ENCODE results near the gene JADE3.
"Not testable (repeated sequence)": the region's sequence is repeated elsewhere in the genome, so short reads cannot be mapped to it uniquely, and the experiment has no call there.

Gene JADE3

DNA sequence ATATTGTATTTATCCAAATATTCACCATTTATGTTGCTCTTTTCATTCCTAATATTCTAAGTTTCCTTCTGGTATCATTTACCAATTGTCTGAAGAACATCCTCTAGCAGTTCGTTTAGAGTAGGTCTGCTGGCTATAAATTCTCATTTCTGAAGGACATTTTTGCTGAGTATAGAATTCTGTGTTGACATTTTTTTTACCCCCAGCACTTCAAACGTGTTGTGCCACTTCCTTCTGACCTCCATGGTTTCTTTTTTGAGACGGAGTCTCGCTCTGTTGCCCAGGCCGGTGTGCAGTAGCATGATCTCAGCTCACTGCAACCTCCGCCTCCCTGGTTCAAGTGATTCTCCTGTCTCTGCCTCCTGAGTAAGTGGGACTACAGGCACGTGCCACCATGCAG is 26.4 kb downstream of the JADE3 start:
- no peak for DNase-seq

DNA sequence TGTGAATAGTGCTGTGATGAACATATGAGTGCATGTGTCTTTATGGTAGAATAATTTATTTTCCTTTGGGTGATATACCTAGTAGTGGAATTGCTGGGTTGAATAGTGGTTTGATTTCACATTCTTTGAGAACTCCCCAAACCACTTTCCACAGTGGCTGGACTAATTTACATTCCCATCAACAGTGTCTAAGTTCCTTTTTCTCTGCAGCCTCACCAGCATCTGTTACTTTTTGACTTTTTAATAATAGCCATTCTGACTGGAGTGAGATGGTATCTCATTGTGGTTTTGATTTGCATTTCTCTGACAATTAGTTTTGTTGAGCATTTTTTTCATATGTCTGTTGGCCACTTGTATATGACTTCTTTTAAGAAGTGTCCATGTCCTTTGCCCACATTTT is 29.1 kb downstream of the JADE3 start:
- no peak for DNase-seq

DNA sequence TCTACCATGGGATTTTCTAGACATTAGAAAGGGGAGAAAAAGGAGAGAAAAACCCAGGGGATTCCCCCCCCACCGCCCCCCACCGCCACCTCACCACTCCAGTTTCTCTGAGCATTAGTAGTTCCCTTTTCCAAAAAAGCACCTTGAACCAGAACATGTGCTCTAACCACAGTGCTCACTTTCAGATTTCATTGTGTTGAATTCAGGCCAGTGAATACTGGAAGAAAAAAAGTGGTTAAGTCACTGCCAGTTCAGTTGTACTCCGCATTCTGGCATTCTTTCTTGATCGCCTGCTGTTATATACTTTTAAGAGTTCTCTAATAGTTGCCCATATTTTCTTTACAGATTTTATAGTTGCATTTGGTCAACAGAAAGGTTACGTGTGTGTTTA is 40.9 kb downstream of the JADE3 start:
- no peak for DNase-seq

DNA sequence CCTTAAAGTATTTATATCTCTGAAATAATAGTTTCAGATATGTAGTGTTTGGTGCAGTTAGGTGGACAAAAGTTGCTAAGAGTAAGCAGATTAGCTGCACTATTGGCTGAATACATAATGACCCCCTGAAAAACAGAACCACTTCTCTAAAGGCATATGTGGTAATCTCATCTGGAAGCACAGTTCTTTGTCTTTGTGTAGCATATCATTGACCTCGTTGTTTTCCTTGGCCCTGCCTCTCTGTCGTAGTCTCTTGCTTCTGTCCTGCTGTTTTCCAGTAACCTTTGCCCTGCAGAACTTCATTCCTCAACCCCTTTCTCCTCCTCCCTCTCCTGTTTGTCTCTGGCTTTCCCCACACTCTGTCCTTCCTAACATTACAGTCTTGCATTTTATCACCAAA is 41.4 kb downstream of the JADE3 start:
- no peak for DNase-seq

DNA sequence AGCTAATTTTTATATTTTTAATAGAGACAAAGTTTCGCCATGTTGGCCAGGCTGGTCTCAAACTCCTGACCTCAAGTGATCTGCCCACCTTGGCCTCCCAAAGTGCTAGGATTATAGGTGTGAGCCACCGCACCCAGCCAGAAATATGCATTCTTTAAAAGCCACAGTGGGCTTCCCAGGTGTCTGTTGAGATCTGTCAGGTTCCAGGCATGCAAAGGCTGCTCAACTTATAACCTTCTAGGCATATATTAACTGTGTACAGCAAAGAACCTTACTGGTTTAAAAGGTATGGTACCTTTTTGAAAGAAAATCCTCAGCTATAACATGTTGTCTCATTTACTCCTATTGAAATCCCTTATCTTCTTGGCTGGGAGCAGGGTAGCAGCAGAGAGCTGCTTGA is 42.5 kb downstream of the JADE3 start:
- no peak for DNase-seq

DNA sequence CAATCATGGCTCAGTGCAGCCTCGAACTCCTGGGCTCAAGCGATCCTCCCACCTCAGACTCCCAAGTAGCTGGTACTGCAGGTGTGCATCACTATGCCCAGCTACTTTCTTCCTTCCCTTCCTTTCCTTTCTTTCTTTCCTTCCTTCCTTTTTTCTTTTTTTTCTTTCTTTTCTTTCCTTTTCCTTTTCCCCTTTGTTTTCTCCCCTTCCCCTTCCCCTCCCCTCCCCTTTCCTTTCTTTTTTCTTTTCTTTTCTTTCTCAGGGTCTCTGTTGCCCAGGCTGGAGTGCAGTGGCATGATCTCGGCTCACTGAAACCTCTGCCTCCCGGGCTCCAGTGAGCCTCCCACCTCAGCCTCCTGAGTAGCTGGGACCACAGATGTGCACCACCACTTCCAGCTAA is 44.4 kb downstream of the JADE3 start:
- not testable (repeated sequence) for DNase-seq

DNA sequence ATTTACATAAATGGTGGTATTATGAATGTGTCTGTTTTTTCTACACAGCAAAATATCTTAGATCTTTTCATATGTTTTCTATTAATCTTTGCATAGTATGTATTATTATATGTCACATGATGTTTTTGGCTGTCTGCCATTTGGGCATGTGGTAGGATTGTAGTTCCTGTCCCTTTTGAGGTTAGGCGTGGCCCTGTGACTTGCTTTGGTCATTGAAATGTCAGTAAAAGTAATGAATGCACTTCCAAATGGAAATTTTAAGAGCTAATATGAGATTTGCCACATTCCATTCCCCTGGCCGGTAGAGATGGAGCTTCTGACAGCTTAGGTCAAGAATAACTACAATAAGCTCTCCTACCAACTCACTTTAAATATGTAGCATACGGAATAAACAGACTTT is 45.1 kb downstream of the JADE3 start:
- no peak for DNase-seq

DNA sequence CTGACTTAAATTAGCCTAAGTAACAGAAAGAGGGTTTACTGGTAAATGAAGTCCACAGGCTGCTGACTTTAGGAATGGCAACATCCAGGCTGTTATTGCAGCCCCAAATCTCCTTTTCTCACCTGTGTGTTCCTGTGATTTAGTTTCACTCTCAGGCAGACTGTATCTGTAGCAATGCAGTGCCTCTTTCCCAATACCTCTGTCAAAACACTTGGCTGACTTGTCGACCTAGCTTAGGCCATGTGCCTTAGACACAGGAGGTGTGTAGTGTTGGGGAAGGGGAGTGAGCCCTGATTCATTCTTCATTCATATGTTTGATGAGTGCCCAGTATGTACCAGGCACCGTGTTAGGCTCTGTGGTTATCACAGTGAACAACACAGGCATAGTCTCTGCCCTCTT is 46.9 kb downstream of the JADE3 start:
- DNase-seq: no peak

DNA sequence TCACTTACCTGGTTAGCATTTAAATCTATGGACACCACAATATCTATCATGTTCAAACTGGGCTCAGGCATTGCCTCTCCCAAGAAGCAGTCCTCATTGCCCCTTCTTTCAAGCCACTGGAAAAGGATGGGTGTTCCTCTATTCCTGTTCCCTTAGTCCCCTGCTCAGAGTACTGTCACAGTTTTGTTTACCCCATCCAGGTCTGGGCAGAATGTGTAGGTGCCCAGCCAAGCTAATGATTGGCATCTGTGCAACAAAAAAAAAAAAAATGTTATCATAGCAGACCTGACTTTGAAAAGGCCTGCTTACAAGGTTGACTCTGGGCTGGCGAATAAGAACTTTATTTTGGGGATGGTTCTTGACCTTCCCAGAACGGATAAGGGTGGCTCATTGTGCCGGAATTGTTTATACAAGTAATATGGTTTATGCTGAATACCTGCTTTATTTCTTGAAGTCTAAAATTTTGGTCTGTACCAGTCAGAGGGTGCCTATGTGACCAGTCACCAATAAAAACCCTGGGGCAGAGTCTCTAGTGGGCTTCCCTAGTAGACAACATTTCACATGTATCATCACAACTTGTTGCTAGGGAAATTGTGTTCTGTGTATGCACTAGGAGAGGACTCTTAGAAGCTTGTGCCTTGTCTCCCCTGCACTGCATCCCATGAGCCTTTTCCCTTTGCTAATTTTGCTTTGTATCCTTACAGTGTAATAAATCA is 47.9 kb downstream of the JADE3 start:
- DNase-seq: no peak

DNA sequence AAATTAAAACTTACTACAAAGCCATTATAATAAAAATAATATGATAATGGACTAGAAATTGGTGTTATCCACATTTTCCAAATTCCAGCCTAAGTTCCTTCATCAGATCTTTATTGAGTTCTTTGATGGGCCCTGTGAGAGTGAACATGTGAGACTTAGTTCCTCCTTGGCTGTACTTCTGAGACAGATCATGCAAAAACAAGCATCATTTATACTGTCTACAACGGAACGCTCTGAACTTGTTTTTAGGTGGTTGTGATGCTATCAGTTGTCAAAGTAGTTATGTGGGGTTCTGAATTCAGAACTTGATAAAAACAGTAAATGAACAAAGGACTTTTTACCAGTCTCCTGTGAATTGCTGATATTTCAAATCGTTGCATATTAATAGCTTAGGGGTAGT is 48.9 kb downstream of the JADE3 start:
- no peak for DNase-seq

DNA sequence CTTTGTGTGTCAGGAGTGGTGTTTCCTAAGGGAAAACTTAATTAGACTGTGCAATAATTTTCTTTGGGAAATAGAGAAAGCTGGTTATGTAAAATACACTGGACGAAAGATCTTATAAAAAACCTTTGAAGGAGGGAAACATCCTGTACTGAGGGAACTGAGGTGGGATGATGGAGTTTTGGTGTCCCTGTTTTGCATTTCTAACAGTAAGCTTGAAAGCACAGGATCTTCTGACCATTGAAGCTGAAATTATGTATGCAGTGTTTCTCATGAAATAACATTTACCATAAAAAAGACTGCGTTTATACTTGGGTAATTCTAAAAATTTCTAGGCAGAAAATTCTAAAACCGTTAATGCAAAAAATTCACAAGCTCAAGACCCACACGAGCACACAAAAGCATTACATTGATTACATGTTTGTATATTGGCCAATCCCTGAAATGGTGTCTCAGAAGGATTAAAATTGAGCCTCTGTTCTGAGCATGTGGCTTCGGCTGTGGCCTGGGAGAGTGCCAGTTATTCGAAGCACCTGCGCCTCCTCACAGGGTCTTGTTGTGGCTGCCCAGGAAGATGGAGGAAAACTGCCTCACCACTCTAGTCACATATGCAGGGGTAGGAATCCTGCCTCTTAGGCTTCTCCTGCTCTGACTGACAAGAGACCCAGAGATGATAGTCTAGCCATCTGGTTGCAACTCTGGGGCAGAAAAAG is 49.5 kb downstream of the JADE3 start:
- peak; percentile 2 for DNase-seq

DNA sequence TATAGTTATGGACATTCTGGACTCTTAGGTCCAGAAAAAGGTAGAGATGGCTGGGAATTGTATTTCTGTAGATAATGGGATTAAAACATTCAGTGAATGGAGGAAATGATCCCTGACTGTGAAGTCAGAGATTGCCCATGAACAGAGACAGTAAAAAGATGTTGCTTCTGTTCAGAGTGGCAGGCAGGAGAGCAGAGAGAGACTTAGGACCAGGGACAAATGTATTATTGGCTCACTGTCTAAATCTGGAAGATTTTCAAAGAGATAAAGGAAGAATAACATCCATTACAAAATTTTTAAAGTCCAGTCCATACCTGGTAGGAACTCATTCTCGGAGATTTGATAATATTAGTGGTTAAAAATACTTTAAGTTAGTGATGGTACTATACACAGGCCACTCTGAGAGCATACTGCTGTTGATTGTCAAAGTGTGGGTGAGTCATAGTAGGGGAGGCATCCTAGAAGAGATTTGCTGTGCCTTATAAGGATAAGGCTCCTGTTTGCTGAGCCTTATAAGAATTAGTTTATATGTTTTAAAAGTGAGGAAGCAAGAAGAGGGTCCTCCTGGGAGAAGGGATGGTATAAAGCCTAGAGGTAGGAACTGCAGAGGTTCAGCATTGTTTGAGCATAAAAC is 53.0 kb downstream of the JADE3 start:
- no peak for DNase-seq

DNA sequence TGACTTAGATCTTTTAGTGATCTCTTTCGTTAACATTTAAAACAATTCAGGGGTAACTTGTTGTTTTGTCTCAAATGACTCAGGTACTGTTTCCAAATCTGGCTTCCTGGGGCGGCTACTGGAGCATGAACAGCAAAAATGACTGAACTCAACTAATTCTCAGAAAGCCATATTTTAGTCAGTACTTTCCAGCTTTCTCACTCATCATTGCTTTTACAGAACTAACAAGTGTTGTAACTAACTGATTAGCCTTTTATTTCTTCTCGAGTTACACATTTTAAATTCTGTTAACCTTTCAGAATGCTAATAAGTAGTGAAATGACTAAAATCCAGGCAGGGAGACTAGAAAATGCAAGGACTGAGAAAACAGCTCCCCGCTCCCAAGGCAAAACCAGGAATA is 55.3 kb downstream of the JADE3 start:
- DNase-seq: no peak

DNA sequence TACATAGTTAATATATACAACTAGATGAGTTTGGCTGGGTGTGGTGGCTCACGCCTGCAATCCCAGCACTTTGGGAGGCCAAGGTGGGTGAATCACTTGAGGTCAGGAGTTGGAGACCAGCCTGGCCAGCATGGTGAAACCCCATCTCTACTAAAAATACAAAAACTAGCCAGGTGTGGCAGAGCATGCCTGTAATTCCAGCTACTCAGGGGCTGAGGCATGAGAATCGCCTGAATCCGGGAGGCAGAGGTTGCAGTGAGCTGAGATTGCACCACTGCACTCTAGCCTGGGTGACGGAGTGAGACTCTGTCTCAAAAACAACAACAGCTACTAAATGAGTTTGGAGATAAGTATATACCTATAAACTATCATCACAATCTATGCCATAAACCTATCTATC is 64.8 kb downstream of the JADE3 start:
- DNase-seq: not testable (repeated sequence)

DNA sequence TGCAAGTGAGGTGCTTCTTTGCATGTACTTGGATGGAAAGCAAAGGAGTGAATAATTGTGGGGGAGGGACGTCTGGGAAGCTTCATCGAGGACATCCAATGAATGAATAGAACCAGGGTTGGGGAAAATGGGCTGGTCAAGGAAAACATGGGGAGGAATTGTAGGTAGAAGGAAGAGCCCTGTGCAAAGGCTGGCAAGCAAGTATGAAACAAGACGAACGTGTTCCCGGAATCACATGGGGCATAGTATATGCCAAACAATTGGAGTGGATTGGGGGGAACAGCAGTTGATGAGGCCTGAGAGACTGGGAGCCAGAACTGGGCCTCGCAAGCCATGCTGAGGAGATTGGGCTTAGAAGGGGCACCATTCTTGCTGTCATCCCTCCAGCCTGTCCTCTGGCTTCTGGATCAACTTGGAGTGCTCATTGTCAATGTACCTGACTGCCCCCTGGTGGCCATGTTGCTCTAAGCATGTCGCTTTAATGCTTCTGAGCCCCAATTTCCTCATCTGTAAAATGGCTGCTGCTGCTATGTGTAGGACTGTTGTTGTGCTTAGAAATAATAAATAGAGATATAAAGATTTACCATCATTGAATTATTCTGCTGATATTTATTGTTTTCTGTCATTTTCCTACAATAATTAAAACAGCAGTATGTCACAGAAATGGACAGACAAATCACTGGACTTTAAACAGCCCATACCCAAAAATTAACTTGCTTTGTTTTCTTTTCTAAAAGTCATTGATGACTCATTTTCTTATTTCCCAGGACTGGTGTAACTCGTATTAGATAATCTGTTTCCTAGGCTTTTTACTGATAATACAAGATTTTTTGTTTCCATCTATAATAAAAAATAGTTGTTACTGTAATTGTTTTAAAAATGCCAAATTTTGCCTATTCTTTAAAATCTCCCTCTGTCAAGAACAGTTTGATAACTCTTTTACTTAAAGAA is 66.4 kb downstream of the JADE3 start:
- peak; percentile 2 for DNase-seq

DNA sequence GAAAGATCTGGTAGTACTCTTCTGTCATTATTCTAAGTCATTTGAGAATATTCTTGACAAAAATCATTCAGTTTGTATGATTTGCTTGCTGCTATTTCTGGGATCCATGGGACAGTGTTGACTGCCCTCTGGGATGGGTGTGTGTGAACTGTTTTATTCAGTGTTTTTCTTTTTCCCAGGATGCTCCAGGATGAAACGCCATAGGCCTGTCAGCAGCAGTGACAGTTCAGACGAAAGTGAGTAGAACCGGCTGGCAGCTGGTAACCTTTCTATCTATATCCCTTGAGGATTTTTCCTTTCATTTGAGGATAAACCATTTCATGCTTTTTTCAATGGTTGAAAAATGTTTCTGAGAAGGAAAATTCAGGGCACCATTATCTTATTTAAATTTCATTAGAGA is 72.5 kb downstream of the JADE3 start:
- DNase-seq: no peak

DNA sequence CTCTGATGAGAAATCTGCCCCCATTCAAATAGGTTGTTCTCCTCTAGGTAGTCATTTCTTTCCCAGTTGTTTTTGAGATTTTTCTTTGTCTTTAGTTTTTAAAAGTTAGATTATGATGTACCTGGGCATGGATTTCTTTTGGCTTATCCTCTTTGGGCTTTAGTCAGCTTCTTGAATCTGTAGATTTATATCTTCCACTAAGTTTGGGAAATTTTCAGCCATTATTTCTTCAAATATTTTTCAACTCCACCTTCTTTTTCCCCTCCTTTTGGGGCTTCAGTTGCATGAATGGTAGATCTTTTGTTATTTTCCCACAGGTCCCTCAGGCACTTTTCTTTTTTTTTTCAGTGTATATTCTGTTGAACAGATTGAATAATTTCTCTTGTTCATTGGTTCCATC is 77.3 kb downstream of the JADE3 start:
- no peak for DNase-seq

DNA sequence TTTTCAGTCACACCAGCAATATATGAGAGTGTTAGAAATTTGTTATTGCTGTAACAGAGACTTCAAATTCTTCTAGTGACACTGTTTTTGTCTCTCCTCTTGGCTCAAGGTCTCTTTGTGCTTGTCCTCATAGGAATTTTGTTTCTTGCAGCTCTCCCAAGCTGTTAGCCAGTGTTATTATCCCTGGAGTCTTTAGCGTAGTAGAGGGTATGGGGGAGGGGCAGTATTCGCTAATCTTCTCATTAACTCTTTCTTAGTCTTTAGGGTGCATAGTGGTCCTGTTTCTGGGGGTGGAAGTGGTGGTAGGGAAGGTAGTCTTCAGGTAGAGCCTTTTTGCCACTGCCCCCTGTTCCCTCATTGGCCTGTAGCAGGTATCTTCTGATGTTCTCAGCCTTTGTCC is 79.4 kb downstream of the JADE3 start:
- DNase-seq: no peak

DNA sequence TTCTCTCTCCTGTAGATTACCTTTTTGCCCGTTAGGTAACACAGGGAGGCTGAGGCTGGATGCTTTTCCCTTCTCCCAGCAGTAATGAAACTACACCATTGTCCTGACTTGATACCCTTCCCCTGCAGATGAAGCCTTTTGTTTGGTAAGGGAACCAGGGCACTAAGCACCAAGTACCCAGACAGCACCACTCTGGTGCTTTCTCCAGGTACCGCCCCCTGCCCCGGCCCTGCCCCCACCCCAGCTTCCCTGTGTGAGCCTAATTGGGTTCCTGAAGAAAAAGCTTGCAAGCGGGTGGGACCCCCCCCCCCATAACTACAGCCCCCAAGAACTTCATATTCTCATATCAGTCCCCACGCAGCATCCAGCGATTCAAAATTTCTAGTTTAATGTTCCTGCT is 79.8 kb downstream of the JADE3 start:
- DNase-seq: no peak

DNA sequence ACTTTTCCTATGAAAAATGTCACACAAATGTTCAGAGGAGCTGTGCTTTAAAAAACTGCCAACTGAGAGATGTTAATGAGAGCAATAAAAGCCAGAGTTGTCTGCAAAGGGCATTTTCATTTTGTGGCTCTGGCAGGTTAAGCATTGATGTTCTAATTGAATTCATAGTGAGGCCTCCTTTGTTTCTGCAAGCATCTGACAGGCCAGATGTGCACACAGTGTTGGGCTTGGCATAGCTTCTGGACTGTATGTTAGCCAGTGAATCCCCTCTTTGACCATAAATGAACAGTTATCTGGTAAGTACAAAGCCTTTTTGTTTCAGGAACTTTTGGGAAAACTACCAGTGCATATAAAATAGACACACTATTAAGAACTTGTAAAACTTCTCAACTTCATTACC is 81.9 kb downstream of the JADE3 start:
- no peak for DNase-seq

DNA sequence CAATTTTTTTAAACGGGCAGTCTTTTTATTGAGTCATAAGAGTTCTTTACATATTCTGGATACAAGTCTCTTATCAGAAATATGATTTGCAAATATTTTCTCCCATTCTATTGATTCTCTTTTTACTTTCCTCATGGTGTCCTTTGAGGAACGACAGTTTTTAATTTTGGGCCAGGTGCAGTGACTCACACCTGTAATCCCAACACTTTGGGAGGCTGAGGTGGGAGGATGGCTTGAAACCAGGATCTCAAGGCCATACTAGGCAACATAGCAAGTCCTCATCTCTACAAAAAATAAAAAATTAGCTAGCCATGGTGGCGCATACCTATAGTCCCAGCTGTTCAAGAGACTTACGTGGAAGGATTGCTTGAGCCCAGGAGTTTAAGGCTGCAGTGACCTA is 99.9 kb downstream of the JADE3 start:
- DNase-seq: no peak

DNA sequence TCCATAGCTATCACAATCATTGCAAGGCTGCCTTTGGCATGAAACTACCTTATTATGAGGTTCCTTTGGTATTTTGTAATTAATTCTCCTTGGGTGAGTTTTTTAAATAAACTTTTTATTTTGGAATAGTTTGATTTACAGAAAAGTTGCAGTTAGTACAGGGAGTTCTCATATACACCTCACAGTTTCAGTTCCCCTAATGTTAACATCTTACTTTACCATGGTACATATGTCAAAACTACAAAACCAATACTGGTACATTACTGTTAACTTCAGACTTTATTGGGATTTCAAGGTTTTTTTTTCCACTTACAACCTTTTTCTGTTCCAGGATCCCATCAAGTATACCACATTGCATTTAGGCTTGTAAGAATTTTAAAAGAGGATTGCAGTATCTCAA is 114.0 kb downstream of the JADE3 start:
- no peak for DNase-seq

DNA sequence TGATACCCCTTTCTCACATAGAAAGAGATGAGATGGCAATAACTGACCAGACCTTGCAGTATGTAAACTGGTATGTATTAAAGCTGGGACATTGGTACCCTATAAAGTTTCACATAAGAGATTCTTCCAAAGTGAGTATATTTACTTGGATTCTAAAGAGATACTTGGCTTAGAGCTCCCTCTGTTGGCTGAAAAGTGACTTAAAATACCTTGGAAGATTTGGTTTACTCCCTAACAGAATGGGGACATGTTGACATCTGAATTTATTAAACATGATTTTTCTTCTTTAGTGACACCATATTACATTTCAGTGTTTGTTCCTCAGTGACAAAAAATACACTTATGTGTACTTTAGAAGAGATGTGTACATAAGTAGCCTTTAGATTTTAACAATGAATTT is 118.1 kb downstream of the JADE3 start:
- no peak for DNase-seq

All from NCI-H510A (cell line).